SH-SY5Y (cell line): ENCODE measurements around the gene RPS6KA3.

ENCODE experiments used
- GATA2 ChIP-seq: IDR thresholded peaks from 2 replicates; pipeline ENCODE4 v1.6.1; 2011; ENCODE audit warnings: mild to moderate bottlenecking, low read depth, low read length
- GATA3 ChIP-seq: IDR thresholded peaks from 2 replicates; pipeline ENCODE4 v1.6.1; 2011; ENCODE audit warnings: low read depth, mild to moderate bottlenecking, low read length, moderate library complexity

RPS6KA3 gene

GRCh38 chrX:20217271-20217670 lies 49.4 kb downstream of the RPS6KA3 start:
- TF ChIP-seq GATA2, result no peak
- TF ChIP-seq GATA3, result no peak

DNA sequence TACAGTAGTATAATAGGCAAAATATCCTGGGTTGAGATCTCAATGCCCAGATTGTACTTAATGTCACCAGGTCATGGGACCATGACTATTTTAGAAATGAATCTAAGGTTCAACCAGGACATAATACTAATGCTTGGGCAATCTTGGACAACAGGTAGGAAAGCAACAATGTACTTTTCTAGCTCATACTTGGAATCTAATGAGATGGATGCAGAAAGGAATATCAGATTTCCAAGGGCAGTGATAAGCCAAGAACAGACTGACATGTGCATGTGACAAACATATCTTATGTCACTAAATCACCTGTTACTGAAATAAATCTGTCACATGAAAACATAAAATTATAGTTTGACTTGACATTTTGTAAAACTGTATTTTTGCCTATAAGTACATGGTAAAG lies 51.1 kb downstream of the RPS6KA3 start:
- TF ChIP-seq GATA2, result no peak
- TF ChIP-seq GATA3, result no peak

GRCh38 chrX:20212486-20213089 lies 54.1 kb downstream of the RPS6KA3 start:
- TF ChIP-seq GATA3, result no peak
- no peak for TF ChIP-seq GATA2

DNA sequence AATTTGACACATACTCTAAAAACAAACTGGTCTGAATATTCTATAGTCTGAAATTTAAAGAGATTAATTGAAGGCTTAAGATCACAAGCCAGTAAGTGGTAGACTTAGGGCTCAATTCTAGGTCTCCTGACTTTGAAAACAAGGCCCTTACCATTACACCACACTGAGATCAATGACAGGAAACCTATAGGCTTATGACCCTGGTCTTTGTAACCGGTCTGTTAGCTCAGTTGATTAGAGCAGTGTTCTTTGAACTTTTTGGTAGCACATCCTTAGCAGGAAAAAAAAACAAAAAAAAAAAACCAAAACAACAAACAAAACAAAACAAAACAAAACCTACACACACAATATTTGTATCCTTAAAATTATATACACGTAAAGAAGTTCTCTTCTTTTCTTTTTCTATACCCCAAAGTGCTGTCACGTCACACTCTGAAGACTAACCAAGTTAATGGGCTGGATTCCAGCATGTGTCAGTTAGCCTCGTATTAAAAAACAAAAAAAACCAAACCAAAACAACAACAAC lies 55.4 kb downstream of the RPS6KA3 start:
- TF ChIP-seq GATA3 (no peak), GATA2 (no peak)

GRCh38 chrX:20205927-20206708 lies 60.6 kb downstream of the RPS6KA3 start:
- TF ChIP-seq GATA3 (no peak), GATA2 (no peak)

DNA sequence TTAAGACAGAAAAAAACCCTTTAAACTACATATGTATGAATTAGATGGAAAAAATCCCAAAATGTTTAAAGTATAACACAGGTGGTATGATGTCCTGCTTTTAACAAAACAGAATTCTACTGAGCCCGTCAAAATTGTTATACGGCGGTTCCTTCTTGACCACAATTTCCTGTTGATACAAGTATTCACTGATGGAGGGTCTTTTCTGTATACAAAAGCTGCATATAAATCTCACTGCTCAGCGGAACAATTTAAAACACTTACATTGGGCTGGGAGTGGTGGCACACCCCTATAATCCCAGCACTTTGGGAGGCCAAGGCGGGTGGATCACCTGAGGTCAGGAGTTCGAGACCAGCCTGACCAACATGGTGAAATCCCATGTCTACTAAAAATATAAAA lies 62.4 kb downstream of the RPS6KA3 start:
- TF ChIP-seq GATA2, result no peak
- TF ChIP-seq GATA3, result no peak

GRCh38 chrX:20197641-20198210 lies 69.0 kb downstream of the RPS6KA3 start:
- no peak for TF ChIP-seq GATA2

DNA sequence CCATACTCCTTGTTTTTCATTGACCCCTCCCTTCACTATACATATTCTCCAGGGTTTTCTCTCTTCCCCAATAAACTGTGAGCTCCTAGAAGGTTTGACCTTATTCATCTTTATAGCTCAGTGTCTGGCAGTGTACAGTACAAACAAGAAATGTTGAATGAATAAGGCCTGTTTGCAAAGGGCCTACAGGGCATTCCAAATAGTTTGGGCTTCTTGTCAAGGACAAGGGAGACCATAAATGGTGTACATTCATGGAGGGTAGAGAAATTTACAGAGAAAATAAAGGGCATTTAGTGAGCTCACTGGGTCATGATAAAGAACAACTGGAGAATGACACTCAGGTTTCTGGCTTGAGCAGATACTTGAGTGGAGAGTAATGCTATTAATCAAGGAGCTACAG lies 77.5 kb downstream of the RPS6KA3 start:
- TF ChIP-seq GATA2, result no peak
- no peak for TF ChIP-seq GATA3

- TF ChIP-seq GATA3 (no peak), GATA2 (no peak)
Measured at GRCh38 chrX:20181598-20182329, 84.9 kb downstream of the RPS6KA3 start.

DNA sequence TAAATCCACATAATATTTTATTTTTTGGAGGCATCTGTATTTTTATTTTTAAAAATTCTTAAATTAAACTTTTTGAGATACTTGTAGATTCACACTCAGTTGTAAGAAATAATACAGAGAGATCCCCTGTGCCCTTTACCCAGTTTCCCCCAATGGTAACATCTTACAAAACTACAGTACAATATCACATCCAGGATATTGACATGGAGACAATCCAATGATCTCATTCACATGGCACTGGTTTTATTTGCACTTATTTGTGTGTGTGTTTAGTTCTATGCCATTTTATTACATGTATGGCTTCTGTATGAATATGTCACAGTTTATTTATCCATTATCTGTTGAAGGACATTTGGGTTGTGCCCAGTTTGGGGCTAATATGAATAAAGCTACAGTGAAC lies 89.6 kb downstream of the RPS6KA3 start:
- TF ChIP-seq GATA3 (no peak), GATA2 (no peak)

DNA sequence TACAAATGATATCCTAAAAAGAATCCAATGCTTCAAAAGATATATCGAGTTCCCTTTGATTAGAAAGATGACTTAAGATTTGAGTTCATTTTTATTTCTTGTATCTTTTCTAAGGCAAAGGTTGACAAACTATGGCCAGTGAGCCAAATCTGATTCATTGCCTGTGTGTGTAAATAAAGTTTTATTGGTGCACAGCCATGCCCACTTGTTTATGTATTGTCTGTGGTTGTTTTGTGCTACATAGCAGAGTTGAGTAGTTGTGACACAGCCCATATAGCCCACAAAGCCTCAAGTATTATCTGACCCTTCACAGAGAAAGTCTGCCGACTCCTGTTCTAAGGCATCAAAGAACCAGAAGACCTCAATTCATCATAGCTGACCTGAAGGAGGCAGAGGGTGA lies 92.9 kb downstream of the RPS6KA3 start:
- no peak for TF ChIP-seq GATA3
- TF ChIP-seq GATA2, result no peak

- TF ChIP-seq GATA3, result no peak
- TF ChIP-seq GATA2, result no peak
Measured at GRCh38 chrX:20173313-20173712, 93.4 kb downstream of the RPS6KA3 start.

- TF ChIP-seq GATA3, result no peak
- no peak for TF ChIP-seq GATA2
Measured at GRCh38 chrX:20171887-20172286, 94.8 kb downstream of the RPS6KA3 start.

DNA sequence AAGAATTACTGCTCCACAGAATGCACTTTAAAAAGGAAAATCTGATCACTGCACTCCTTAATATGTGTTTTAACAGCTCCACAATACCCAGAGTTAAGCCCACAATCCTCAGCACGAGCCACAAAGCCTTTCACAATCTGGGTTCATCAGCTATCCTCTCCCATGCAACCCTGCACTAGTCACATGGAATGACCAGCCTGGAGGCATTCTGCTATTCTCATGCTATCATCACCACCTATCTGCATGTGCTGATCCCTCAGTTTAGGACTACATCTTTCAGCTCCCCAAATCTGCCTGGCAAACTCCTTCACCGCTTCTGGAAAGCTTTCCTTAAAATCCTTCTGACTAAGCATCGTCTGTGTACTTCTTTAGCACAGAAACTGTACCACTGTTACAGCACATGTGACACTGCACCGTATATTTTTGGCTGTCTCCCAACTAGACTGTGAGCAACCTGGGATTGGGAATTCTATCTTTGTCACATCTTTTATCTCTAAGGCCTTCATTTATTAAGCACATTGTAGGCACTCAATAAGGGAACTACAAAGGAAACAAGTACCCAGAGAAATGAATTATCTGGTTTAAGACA lies 106.8 kb downstream of the RPS6KA3 start:
- TF ChIP-seq GATA3 (peak; percentile 30; the same call in 1 of the 2 replicates), GATA2 (peak; percentile 52)

GRCh38 chrX:20151689-20152088 lies 115.0 kb downstream of the RPS6KA3 start:
- TF ChIP-seq GATA3, result no peak
- TF ChIP-seq GATA2, result no peak
